GM18502 (cell line): ENCODE results near the gene LSAMP.

ENCODE experiments used
- ATAC-seq: cut with Tn5 transposase; IDR thresholded peaks from one replicate; pipeline ENCODE4 v1.9.1; 2021; ENCODE audit warnings: mild to moderate bottlenecking; ENCODE audit not compliant: unreplicated experiment, poor library complexity

LSAMP gene

DNA sequence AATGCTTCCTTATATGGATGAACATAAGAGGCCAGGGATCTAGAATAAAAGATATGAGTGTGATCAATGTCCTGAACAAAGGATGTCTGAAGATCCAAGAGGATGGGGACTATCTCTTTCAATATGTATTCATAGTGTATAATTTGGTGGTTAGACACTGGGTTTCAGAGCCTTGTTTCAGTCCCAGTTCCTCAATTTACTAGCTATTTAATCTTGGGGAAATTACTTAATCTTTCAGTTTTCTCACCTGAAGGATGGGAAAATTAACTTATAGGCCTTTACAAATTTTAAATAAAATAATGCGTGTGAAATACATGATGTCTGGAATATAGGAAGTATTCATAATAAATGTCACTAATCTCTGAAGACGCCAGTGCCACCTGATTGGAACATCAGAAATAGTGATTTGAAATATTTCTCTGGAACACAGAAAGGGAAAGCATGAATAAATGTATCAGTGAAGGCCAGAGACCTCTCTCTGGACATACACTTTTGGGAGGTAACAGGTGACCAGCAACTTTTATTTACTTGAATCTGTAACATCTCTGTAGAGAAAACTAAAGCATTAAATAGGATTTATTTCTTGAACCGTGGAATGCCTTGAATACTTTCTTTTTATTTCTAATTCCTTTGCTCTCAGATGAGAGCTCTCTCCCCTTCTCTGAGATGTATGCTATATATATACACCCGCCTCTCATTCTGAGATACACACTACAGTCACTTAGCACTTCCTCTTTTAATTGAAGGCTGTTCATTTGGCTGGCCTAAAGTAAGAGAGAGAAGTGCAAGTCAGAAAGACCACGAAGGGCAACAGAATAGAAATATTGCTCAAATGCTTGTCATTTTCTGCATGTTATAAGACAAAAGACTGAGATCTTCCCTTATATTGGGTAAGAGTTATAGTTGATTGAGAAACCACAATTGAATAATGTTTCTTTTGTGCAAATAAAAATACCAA is 407.1 kb downstream of the LSAMP start:
- ATAC-seq = peak; percentile 98

DNA sequence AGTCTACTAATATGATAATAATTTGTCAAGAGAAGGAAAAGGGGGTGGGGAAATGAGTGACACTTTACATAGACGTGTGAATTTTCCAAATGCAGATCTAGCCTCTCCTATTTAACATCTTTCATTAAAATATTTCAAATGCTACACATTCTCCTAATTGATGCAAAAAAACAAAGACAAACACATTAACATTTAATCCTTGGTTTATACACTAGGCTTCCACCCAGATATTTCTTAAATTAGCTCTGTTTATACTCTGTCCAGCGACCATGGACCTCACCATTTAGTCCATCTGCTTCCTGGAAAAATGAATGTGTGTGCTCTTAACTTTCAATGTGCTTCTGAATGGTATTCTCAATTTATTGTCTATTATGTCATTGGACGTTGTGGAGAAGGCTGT is 409.9 kb downstream of the LSAMP start:
- no peak for ATAC-seq

DNA sequence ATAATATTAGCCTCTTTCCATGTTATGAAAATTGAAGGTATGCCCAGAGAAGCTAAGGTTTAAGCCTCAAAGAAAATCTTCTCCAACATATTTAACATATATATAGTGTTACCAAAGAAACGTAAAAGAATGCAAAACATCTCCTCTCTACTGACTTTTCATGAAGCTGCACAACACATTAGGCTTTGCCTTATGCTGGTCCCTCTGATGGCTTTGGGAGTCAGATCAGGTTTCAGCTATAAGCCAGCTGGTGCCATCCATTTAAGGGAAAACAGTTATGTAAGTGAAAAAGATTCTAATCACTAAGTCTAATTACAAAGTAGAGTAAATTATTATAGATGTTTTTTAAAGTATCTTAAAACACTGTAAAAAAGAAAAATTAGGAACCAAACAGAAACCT is 410.5 kb downstream of the LSAMP start:
- ATAC-seq = no peak

DNA sequence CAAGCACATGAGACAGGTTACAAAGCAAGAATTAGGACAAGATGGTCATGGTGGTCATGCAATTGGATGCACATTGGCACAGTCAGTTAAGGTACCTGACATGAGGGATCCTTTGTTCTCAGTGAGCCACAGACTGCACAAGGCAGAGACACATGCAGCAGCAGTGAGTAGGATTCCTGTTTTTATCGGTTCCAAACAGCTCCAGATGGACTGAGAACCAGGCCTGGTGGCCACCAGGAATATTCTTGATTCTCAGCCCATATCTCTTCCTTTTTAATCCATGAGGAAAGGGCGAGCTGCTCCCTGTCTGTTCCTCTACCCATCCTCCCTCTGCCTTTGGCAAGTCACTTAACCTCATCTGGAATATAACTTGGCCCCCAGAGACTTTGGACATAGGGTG is 411.2 kb downstream of the LSAMP start:
- ATAC-seq = no peak

DNA sequence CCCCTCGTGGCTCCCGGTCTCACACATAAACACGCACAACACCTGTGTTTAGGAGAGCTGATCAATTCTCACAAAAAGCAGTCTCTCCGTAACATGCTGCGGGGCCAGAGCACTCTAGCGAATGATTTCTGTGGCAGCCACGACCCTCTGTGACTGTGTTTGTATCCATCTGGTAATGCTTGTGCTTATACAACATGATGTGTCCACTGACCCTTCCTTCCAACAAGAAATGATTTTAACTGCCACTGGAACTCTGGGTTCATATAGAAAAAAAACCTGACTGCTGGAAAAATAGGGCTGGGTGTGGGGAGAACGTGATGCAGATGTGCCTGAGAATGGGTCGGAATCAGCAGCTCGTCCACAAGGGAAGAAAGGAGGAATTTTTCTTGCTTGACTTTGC is 411.8 kb downstream of the LSAMP start:
- no peak for ATAC-seq

DNA sequence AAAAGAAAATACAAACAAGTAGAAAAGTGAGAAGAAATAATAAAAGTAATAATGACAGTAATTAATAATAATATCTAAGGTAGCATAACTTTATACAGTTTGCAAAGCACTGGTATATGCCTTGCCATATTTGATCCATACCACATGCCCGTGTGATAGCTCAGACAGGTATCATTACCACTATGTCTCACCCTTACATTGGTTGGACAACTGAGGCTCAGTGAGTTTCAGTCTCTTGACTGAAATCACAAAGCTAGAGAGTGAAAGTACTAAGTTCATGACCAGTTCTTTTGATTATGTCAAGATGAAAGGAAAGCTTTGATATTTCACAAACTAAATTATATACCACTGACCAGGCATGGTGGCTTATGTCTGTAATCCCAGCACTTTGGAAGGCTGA is 413.1 kb downstream of the LSAMP start:
- ATAC-seq = no peak

DNA sequence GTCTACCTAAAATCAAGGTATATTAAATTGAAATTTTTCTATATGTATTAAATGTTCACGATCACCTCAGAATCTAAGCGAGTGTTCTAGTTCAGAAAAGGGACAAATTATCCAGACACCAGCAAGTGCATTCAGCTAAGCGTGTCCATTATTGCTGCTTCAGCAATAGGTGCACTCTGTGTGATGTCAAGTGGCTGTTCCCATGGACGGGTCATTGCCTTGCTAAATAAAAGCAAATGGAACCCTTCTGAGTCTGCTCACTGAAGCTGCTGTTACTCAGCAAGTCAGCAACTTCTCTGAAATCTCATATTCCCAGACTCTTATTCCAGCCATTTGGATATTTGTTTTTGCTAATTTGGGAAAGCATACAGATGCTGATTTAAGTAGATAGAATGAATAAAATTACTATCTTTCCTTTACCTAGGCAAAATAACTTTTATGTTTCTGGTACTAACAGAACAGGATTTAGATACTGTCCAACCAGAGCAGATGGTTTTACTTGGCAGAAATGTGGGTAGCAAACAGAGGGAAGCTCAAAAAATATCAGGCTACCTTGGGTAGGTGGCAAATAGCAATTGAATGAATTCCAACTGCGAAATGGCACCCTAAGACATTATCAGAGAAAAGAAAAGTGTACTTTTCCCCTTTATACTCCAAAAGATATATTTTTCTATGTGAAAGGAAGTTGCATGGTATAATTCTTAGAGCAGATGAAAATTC is 415.0 kb downstream of the LSAMP start:
- ATAC-seq = no peak

DNA sequence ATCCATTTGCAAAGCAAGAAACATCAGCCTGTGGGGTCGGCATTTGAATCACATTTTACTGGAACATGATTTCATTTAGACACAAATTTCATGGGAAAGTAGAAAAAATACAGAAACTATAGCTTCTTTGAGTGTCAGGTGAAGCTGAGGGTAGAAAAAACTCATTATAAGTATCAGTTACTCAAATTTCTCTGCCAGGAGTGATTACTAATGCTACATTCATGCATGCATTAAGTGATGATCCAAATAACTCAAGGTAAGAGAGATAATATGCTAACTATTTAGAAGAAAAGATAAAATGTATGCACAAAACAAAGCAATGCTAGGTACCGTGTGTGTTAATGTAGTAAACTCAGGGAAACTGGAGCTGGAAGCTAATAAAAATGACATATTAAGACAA is 416.0 kb downstream of the LSAMP start:
- ATAC-seq = no peak

DNA sequence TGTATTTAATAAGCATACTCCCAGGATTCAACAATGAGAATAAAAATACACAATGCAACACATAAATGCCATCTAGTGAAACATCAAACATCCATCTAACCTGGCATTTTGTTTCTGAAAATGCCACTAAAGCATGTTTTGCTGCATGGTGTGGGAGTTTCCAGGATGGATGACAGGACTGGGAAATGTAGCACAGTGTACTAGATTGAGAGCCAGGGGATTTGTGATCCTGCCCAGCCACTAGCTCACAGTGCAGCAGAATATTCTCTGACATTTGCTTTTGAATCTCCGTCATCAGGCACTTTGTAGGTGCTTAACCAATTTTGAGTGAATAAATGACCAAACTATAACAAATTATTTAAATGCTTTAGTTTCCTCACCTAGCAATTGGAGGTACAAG is 417.1 kb downstream of the LSAMP start:
- ATAC-seq = no peak

DNA sequence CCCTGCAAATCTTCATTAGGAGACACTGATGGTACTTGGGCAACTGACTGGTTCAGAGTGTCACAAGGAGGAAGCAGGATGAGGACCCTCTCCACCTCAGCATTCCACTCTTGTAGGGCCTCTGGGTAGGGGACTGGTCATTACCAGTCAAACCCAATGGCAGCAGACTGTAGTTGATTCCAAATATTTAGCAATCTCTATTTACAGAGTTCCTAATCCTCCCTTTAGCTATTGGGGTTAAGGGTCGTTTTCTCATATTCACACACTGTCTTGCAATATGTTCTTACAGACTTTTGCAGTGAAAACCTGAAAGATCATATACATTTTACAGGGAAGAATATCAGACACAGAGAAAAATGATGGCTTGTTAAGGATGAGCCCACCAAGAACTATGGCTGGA is 424.3 kb downstream of the LSAMP start:
- no peak for ATAC-seq

DNA sequence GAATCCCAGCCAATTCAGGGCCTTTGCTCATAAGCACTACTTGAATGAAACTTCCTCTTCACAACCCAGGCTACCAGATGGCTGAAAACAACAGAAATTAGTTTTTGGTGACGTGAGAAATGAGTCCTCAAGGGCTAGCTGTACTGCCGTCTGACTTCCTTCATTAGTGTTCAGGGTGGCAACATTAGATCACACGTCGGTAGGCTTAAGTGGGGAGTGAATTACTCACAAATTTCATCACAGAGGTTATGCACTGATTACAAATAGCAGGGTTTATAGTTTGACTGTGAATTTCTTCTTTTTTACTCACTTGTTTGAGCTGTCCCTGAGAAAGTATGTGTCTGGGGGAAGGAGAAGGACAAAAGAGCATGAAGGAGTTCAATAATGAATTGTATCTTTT is 424.8 kb downstream of the LSAMP start:
- ATAC-seq = peak; percentile 97

DNA sequence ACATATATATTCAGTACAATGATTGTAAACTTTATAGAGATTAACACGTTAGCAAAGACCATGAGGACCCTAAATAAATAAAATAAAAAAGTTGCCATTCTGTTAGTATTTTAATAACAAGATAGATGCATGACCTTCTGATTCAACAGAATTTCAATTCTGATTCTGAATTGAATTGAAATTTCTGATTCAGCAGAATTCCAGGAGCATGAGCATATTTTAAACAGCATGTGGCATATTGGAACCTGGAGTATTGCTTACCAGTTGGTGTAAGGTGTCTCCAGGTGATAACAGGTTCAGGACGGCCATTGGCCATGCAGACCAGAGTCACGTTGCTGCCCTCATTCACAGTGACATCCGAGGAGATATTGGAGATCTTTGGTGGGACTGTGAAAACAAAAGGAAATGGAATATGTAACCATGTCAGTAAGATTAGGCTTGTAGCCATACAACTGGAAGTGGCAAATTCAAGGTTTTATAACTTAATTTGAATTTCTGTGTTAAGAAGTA is 426.0 kb downstream of the LSAMP start:
- ATAC-seq = no peak

DNA sequence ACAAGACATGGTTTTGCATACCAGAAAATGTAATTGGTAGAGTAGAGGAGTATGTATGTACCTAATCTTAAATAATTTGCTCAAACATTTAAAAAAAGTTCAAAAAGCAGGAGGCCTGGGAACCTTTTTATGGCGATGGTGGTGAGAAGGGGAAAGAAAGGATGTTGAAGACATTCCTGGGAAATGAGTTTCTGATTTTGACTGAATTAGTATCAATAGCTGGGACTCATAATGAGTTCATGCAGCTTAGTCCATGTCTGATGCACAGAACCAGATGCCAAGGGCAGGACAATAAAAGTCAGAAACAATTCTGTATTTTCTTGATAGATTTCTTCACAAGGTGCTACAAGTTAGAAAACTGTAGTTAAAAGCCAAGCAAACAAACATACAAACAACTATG is 426.6 kb downstream of the LSAMP start:
- no peak for ATAC-seq

DNA sequence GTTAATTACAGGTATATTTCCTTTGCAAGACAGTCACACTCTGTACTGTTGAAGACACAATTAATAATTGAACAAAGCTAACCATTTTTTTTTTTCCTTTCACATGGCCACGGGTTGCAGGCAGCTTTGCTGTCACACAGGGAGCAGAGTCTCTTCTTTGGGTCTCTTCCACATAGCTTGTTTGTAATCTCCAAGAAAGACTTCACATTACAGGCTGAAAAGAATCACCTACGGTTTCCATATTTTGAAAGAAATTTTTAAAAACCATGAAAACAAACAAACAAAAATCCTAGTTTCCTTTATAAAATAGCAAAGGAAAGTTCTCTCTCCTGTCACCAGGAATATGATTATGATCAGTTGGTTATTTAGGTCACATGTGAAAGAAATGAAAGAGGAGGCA is 429.4 kb downstream of the LSAMP start:
- ATAC-seq = no peak

DNA sequence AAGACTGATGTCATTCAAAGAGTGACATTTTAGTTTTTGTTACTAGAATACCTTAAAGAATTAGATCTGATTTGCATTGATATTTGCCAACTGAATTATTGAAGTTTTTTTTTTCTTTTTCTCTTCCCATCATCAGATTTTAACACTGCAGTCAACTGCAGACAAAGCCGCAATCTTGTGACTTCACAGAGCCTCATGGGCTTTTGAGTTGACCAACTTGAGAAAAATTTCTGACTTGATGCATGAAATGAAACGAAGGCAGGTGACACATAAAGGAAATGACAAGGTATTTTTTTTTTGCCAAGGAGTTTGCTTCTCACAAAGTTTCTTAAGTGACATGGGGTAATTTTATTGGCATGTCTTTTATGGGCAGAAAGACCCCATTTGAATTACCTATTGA is 438.3 kb downstream of the LSAMP start:
- ATAC-seq = no peak

DNA sequence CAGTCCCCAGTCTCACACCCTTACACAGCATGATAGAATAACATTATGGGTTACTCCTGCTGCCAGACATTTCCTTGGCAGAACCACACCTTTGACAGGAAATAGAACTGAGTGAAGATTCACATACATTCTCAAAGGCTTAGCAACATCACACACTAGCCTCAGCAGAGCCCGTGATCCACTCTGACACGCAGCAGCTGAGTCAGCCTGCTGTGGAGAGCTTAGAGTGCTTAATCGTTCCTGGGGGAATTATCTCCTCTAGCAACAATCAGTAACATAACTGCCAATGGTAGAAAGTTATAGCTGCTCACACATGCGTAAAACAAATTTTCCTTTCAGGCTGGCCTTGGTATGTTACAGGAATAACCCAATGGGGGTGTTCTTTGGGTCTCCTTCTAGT is 439.9 kb downstream of the LSAMP start:
- no peak for ATAC-seq

DNA sequence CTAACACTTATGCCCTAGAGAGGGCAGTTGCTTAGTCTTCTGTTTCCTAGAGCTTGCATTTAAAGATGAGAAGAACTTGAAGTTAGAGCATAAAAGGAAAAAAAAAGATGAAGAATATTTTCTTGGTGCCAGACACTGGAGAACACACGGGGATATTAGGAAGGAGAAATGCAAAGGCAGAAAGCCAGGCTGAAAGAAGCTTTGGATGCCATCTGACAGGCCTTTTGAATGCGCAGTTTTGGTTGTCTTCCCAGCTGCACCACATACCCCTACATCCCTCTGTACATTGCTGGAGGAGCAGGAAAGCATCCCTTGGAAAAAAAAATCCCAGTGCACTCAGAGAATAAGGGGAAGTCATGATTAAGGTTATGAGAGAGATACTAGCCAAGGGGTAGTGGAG is 443.1 kb downstream of the LSAMP start:
- no peak for ATAC-seq

DNA sequence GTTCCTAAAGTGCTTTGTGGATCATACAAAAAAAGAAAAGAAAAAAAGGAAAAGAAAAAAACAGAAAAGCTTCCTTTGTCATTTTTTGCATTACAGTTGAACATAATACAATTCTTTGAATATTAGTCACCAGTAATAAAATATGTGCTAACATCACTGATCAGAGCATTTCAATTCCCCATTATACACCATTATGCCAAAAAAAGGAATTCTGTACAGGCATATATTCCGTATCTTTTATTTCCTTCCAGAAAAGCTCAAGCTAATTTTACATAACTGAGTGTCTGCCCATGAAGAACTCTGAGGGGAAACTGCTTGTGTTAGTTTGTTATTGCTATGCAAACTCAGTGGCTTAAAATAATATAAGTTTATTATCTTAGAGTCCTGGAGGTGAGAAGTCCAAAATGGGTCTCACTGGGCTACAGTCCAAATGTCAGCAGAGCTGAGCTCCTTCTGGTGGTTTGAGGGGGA is 444.1 kb downstream of the LSAMP start:
- no peak for ATAC-seq

DNA sequence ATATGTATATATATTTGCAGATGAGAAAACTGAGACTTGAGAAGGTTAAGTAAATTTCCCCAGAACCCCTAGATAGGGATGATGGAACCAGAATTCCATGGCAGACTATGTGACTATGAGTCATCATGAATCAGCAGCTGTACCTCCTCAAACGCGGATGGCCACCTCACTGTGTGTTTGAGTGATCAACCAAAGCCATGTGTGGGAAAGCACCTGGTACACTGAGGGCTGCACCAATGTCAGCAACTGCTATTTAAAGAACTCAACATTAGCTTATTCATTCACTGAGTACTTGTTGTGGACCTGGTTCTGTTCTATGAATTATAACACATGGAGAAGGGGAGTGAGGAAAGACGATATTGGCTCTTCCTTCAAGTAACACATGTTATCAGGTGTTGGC is 445.0 kb downstream of the LSAMP start:
- peak; percentile 92 for ATAC-seq

DNA sequence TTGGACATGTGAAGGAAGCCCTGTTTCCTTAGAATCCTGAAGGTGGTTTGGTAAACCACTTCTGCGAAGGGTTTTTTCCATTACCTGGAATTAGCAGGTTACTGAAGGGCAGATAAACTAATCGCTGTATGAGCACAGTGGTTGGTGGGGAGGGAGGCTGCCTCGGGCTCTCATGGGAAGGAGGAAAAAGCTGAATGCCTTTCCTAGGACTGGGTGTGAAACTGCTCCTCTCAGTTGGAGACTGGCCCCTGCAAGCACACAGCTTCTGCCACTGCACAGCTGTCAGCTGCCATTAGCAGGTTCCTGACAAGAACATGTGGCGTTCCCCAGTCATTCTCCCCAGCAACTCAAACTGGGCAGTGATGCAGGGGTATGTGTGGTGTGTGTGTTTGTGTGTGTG is 445.7 kb downstream of the LSAMP start:
- ATAC-seq = peak; percentile 7

DNA sequence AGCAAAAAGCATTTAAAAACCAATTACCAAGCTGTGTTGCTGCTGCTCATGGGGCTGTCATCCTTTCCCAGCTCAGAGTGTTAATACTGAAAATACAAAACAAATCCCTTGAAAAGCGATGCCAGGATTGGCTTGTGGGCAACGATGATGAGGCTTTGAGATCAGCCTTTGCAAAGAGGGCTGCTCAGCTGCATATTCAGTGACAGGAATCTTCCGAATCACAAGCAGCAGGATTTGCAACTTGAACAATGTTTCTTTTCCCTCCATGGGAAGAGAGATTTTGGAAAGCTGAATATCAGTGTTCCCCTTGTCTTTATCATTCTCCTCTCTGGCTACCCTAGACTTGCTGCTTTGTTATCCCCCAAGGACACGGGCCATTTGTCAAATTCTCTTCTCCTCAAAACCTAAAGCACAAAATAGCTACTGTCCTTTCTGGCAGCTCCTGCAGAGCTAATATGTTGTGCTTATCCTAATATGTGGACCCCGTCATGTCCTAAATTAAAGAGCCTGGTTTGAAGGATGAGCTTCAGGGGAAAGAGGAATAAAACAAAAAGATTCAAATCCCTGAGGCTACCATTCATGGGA is 446.2 kb downstream of the LSAMP start:
- no peak for ATAC-seq
